Stimulated activated CD8-positive, alpha-beta memory T cell treated with anti-CD3 and anti-CD28 coated beads, Interleukin-4, amount 100 ng/mL, for 48 hours (primary cell): ENCODE measurements around the gene PLCD3.
A peak's percentile ranks its signal among the peaks of the same experiment; 100 is the strongest.

Experiments
- DNase-seq: peaks from one replicate; pipeline ENCODE4 v3.0.0-alpha.2; 2020

Gene PLCD3

DNA sequence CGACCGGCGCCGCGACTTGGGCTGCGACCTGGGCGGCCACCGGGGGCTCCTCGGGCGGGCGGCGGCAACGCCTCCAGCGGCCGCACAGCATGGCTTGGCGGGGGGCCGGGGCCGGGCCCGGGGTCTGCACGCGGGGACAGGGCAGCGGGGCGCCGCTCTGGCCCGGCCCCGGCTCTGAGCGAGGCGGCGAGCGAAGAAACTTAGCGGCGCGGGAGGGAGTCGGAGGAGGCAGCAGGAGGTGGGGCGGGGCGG lies at the start of gene PLCD3:
TSS of gene PLCD3 (minus strand) at position 196 of the 252 bp plus-strand sequence. CDS start at position 91, 105 bp downstream.
- DNase-seq: no peak

GRCh38 chr17:45177563-45177962 lies 45.2 kb upstream of the PLCD3 start:
- no peak for DNase-seq

DNA sequence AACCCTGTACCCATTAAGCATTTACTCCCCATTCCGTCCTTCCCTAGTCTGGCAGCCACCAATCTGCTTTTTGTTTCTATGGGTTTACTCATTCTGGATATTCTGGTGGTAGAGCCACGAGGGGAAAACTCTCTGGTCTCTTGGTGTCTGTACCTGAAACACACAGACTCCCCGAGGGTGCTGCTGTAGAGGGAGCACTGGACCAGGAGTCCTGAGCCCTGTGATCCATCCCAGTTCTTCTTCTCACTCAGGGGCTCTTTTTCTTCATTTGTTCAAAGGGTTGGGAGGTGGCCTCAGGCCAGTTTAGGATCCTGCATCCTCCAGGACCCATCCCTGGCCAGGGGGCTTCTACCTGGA lies 43.4 kb upstream of the PLCD3 start:
- no peak for DNase-seq

DNA sequence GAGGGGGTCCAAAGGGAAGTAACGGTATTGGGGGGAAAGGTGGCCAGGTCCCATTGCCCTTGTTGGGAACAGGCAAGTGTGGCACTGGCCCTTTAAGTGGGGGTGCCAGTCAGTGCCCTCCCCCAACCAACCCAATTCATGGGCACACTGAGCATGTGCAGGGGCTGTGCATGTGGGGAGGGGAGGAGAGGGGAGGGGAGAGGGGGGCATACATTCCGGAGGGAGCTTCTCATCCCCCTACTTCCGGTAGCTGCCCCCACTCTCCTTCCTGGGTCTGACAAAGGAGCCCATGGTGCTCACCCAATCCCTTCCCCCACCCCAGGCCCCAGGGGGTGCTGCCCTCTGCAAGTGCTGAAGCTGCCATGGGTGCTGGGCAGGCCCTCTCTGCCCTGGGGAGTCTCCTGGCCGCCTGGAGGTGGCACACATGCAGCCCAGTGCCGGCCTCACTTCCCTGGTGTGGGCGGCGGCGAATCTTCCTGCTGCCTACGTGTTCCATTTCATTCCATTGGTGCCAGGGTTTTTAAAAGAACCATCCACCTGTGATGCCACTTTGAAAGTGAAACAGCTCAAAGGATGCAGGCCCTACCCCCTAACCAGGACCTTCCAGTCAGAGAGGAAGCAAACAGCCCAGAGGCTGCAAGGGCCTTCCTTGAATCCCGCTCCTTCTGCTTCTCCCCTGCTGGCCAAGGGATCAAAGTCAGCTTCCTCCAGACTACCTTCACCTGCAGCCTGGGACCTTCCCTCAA lies 40.4 kb upstream of the PLCD3 start:
- DNase-seq: peak; percentile 67

DNA sequence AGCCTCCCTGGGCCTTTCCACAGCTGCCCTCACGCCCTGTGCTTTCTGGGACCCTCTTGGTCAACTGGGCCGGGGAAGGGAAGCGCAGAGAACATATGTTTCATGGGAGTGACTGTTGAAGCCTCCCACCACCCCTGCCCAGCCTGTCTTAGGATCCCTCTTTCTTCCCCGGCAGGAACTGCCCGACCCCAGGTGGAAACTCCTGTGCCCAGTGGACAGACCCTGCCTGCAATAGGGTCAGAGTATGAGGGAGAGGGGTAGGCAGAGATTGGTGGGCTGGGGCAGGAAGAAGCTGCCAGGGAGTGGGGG lies 39.9 kb upstream of the PLCD3 start:
- DNase-seq: no peak

DNA sequence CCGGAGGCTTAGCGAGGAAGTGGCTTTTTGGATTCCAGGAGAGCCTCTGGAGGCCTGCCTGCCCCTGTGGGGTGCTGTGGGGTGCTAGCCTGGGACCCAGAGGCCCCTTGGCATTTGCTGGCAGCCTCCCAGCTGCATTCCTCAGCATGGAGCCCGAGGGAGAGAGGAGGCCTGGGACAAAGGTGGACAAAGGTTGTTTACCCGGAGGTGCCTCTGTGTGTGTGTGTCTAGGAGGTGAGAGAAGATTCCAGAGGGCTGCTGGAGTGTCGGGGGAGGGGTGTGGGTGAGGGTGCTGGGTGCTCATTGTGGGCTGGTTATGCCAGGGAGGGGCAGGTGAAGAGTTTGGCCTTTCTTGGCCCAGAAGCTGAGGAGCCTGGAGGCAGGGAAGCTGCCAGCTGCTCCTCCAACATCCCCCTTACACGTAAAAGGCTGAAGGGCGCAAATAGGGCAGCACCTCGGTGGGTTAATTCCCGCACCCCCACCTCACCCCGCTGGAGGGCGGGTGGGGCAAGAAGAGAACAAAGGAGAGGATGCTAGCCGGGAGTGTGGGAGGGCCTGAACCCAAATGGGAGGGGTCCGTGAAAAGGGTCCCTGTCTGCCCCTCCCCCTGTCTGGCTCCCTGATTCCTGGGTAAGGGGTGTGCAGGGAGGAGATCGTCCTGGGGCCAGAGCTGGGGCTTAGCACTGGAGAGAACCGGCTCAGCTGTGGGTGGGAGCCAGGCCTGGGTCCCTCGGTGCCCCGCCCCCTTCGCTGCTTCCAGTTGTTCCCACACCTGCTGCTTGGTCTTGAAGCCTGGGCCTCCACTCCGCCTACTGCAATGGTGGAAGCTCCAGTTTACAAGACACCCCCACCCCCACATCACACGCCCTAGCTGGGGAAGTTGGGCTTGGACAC lies 39.3 kb upstream of the PLCD3 start:
- no peak for DNase-seq

- no peak for DNase-seq
Observed at GRCh38 chr17:45170931-45171337, 38.6 kb upstream of the PLCD3 start.

GRCh38 chr17:45170280-45170930 lies 38.1 kb upstream of the PLCD3 start:
- no peak for DNase-seq

DNA sequence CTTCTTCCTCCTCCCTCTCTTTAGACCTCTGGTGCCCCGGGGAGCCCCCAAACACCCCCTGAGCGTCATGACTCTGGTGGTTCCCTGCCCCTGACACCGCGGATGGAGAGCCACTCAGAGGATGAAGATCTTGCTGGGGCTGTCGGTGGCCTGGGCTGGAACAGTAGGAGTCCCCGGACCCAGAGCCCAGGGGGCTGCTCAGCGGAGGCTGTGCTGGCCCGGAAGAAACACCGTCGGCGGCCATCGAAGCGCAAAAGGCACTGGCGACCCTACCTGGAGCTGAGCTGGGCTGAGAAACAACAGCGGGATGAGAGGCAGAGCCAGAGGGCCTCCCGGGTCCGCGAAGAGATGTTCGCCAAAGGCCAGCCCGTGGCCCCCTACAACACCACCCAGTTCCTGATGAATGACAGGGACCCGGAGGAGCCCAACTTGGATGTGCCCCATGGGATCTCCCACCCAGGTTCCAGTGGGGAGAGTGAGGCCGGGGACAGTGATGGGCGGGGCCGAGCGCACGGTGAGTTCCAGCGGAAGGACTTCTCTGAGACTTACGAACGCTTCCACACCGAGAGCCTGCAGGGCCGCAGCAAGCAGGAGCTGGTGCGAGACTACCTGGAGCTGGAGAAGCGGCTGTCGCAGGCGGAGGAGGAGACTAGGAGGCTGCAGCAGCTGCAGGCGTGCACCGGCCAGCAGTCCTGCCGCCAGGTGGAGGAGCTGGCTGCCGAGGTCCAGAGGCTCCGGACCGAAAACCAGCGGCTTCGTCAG lies 36.9 kb upstream of the PLCD3 start:
- DNase-seq: no peak

GRCh38 chr17:45164734-45165269 lies 32.5 kb upstream of the PLCD3 start:
- DNase-seq: no peak

DNA sequence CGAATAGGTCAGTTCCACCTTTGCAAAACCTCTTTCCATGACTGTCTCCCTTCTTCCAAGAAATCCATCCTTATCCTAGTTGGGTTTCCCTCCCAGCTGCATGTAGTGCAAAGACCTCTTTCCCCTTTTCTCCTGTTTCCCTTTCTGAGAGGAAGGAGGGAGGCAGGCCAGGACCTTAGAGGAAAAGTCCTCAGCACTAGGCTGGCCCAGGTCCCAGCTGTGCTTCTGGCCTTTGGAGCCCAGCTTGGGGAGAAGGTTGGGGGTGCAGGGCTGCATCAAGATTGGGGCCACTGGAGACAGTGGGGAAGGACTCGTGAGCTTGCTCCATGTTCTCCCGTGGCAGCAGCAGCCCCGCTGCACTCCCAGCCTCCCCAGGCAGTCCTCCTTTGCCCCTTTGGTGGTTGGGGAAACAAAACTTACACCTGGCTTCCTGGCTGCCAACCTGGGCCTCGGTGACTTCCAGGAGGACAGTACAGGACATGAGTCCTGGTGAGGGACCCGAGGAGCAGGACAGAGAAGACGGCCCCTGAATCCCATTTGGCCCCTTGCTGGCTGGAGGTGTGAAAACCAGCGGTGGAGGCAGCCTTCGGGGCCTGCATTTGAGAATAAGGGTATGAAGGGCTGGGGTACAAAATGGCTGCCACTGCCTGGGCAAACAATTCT lies 29.8 kb upstream of the PLCD3 start:
- no peak for DNase-seq

- DNase-seq: peak; percentile 99
Observed at GRCh38 chr17:45161288-45162024, 29.1 kb upstream of the PLCD3 start, which contains the start of gene HEXIM2. Gene HEXIM2, plus strand, starts transcription at chr17:45161875. Its CDS starts 919 bp downstream, at chr17:45162794.

DNA sequence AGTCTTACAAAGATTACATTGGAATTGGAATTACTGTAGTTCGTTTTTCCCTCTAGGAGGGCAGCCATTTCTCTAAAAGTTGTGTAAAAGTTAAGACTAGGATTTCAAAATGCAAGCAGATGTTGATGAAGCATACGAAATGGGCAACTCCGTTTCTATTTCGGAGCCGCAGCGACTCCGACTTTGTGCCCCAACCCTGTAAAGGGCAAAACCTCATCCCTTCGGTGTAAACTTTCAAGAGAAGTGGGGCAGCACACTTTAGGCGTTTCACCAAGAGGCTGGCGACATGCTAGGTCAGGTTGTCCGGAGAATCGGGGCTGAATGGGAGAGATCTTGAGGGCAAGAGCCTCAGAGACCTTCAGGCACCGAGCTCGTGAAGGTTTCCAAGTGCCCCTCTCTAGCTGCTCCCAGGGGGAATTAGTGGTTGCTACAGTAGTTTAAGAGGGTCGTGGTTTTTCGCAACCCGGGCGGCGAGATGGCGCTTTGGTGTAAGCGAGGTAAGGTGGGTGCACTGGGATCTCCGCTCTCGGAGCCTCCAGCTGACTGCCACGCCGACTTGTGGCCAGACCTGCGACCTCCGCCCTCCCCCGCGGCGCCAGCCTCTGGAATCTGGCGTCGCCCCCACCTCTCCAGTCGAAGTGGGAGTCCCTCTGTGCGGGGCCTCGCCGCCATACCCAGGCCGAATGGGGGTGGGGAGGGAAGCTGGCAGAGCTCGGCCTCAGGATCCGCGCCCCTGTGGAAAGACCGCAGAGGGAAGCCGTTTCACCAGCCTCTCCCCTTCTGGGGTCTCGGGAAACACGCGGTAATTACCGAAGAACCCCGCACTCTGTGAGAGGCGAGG lies 28.4 kb upstream of the PLCD3 start:
- DNase-seq: peak; percentile 71

GRCh38 chr17:45156242-45156641 lies 23.9 kb upstream of the PLCD3 start:
- DNase-seq: no peak

- no peak for DNase-seq
Observed at GRCh38 chr17:45155483-45155882, 23.2 kb upstream of the PLCD3 start.

DNA sequence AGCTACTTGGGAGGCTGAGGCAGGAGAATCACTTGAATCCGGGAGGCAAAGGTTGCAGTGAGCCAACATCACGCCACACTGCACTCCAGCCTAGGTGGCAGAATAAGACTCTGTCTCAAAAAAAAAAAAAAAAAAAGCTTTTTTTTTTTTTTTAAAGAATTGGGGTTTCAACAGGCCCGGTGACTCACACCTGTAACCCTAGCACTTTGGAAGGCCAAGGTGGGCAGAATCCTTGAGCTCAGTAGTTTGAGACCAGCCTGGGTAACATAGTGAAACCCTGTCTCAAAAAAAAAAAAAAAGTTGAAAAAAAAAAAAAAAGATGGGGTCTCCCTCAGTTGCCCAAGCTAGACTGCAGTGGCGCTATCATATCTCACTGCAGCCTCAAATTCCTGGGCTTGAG lies 22.7 kb upstream of the PLCD3 start:
- no peak for DNase-seq

DNA sequence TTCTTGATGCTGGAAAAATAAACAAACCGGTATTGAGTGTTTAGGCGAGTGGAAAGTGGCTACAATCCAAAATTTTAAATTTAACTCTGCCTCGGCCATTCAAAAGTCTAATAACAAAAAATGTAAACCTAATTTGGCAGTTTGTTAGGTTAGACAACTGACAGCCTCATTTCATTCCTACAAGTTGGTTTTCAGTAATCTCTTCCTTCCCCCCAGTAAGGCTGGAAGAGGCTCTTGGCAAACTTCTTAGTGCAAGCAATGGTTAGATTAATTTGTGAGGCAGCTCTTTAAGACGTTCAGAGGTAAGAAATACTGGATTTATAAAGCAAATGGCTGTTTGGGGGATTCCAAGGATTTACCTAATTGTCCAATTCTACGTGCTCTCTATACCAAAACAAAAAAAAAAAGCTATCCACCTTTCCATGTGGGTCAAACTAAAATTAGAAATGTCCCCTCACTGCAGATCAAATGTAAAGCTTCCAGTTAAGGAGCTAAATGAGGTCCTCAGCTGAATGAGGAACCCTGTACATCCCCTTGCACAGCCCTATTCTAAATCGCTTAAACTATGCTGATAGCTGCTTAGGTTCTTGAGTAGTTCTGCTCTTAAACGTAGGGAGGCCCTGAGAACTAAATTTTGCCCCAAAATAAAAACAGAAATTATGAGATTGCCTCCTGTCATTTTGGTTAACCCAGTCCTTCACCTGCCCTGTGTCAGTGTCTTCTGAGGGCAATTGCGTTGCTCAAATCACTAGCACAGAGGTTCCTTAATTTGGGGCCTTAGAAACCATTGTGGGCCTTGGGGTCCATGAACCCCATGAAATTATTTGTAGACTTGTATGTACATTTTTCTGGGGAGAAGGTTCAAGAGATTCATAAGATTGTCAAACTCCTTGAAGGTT lies 18.8 kb upstream of the PLCD3 start:
- no peak for DNase-seq

- peak; percentile 57 for DNase-seq
Observed at GRCh38 chr17:45149669-45150664, 17.7 kb upstream of the PLCD3 start.
